Right atrium auricular region (tissue), 2 donors: ENCODE data around the gene NPAS3. TPM values are rescaled to one million over a fixed set of nuclear protein-coding genes. Genes with fewer than 3 reads are reported as not detected.

Source experiments
- DNase-seq: peaks from one replicate; pipeline ENCODE4 v3.0.0-alpha.2; 2019; ENCODE audit warnings: low spot score
- H3K27ac ChIP-seq, 2 donors: fragments of 200-600 bp; sonication (generic); 1 replicate in 1 of 2; 2 replicates in 1 of 2; pipeline ENCODE4 v1.5.1; 2016 to 2019
- H3K27me3 ChIP-seq, 2 donors: fragments of 200-600 bp; sonication (generic); one replicate each; pipeline versions ENCODE4 v1.5.1 to v1.6.0; 2017 to 2019
- H3K36me3 ChIP-seq: fragments of 200-600 bp; sonication (generic); one replicate; pipeline ENCODE4 v1.5.1; 2016
- H3K4me1 ChIP-seq, 2 donors: fragments of 200-600 bp; sonication (generic); one replicate each; pipeline versions ENCODE4 v1.5.1 to v1.6.0; 2017 to 2019
- H3K4me3 ChIP-seq, 2 donors: fragments of 200-600 bp; sonication (generic); 1 replicate in 1 of 2; 2 replicates in 1 of 2; pipeline ENCODE4 v1.5.1; 2017 to 2019; ENCODE audit warnings: mild to moderate bottlenecking in 1 of 2, moderate library complexity in 1 of 2
- H3K9me3 ChIP-seq, 2 donors: fragments of 200-600 bp; sonication (generic); one replicate each; pipeline ENCODE4 v1.5.1; 2019
- CTCF ChIP-seq, 2 donors: fragments of 200-600 bp; sonication (generic); IDR thresholded peaks; one replicate each; pipeline ENCODE4 v1.5.1; 2019; ENCODE audit warnings: antibody characterized with exemption in 2 of 2
- total RNA-seq, 2 donors: library from RNA; depleted of rRNA; stranded (reverse); fragments of >200 nt; gene quantifications; one replicate each; pipeline ENCODE4 v1.1.0, GENCODE V29; 2016

The NPAS3 gene
- total RNA-seq, 2 donors from 2014 or later = 0.67 to 1.3 TPM

GRCh38 chr14:33702293-33702692, 763.6 kb downstream of the NPAS3 start:
- no peak overlapping the region for H3K4me3 ChIP-seq
- no peak for DNase-seq
- no peaks in the 10 kb centered on the region for H3K9me3 ChIP-seq
- H3K27me3 ChIP-seq = no peaks in the 10 kb centered on the region
- no peaks in the 10 kb centered on the region for H3K4me1 ChIP-seq
- no peaks in the 10 kb centered on the region for H3K36me3 ChIP-seq
- no peak for TF ChIP-seq CTCF (IDR thresholded peaks at IDR 0.05)
- no peak overlapping the region for H3K27ac ChIP-seq

- no peak for TF ChIP-seq CTCF (IDR thresholded peaks at IDR 0.05)
These were observed 765.8 kb downstream of the NPAS3 start for GRCh38 chr14:33704481-33704880.

GRCh38 chr14:33705490-33705889, 766.8 kb downstream of the NPAS3 start:
- Histone ChIP-seq H3K27ac (no peak overlapping the region), H3K9me3 (no peaks in the 10 kb centered on the region), H3K4me3 (no peak overlapping the region), H3K36me3 (no peaks in the 10 kb centered on the region), H3K27me3 (no peaks in the 10 kb centered on the region), H3K4me1 (no peaks in the 10 kb centered on the region)
- DNase-seq = no peak
- no peak for TF ChIP-seq CTCF (IDR thresholded peaks at IDR 0.05)

More at GRCh38 chr14:33704481-33704880, 765.8 kb downstream of the NPAS3 start:
- Histone ChIP-seq H3K4me1 (no peaks in the 10 kb centered on the region), H3K9me3 (no peaks in the 10 kb centered on the region), H3K4me3 (no peak overlapping the region), H3K27me3 (no peaks in the 10 kb centered on the region), H3K36me3 (no peaks in the 10 kb centered on the region), H3K27ac (no peak overlapping the region)
- DNase-seq = no peak

DNA sequence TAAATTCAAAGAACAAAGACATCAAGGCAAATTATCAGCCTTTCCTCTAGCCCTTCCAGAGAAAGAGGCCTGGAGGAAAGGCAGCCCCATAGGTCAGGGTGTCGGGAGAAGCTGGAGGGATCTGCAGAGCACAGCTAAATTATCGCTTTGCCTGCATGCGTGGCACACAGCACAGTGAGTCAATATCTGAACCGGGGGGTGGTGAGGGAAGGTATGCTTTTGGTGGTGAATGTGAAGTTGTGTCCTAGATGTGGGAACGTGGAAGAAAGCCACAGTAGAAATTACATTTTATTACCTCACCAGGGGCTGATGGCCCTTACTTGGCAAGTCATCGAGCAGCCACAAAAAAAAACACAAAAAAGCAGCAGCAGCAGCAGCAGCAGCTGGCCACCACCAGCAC, 769.0 kb downstream of the NPAS3 start:
- no peak for DNase-seq

GRCh38 chr14:33709283-33709682, 770.6 kb downstream of the NPAS3 start:
- no peak for TF ChIP-seq CTCF (IDR thresholded peaks at IDR 0.05)

More for the DNA sequence above, 769.0 kb downstream of the NPAS3 start:
- no peak for TF ChIP-seq CTCF (IDR thresholded peaks at IDR 0.05)
- Histone ChIP-seq H3K4me3 (no peak overlapping the region), H3K9me3 (no peaks in the 10 kb centered on the region), H3K4me1 (no peaks in the 10 kb centered on the region), H3K27ac (no peak overlapping the region), H3K36me3 (no peaks in the 10 kb centered on the region), H3K27me3 (no peaks in the 10 kb centered on the region)

GRCh38 chr14:33709711-33710110, 771.0 kb downstream of the NPAS3 start:
- Histone ChIP-seq H3K9me3 (no peaks in the 10 kb centered on the region), H3K27ac (no peak overlapping the region), H3K4me3 (no peak overlapping the region), H3K36me3 (no peaks in the 10 kb centered on the region), H3K4me1 (no peaks in the 10 kb centered on the region), H3K27me3 (no peaks in the 10 kb centered on the region)
- no peak for TF ChIP-seq CTCF (IDR thresholded peaks at IDR 0.05)
- DNase-seq = no peak

More at GRCh38 chr14:33709283-33709682, 770.6 kb downstream of the NPAS3 start:
- Histone ChIP-seq H3K9me3 (no peaks in the 10 kb centered on the region), H3K36me3 (no peaks in the 10 kb centered on the region), H3K27me3 (no peaks in the 10 kb centered on the region), H3K4me3 (no peak overlapping the region), H3K4me1 (no peaks in the 10 kb centered on the region), H3K27ac (no peak overlapping the region)
- DNase-seq = no peak
